Adipocyte (in vitro differentiated cells): ENCODE measurements around the gene POMT1.

Source experiments
- DNase-seq: peaks from one replicate; pipeline ENCODE4 v3.0.0-alpha.2; 2015; ENCODE audit warnings: low read depth
- H3K27me3 ChIP-seq: replicated peaks from 2 replicates; pipeline ENCODE4 v1.7.0; 2013; ENCODE audit warnings: mild to moderate bottlenecking, low read length, moderate library complexity; ENCODE audit not compliant: control insufficient read depth, insufficient read depth
- H3K36me3 ChIP-seq: 2 replicates; pipeline ENCODE4 v1.7.0; 2013; ENCODE audit warnings: low read length, mild to moderate bottlenecking, moderate library complexity; ENCODE audit not compliant: control insufficient read depth, insufficient read depth, severe bottlenecking
- H3K4me1 ChIP-seq: 2 replicates; pipeline ENCODE4 v1.7.0; 2013; ENCODE audit warnings: mild to moderate bottlenecking, low read length, moderate library complexity; ENCODE audit not compliant: control insufficient read depth, insufficient read depth
- H3K4me3 ChIP-seq: 2 replicates; pipeline ENCODE4 v1.7.0; 2013; ENCODE audit warnings: mild to moderate bottlenecking, low read length, moderate library complexity
- H3K9ac ChIP-seq: 2 replicates; pipeline ENCODE4 v1.7.0; 2013; ENCODE audit warnings: mild to moderate bottlenecking, low read length, moderate library complexity
- H3K9me3 ChIP-seq: 2 replicates; pipeline ENCODE4 v1.7.0; 2013; ENCODE audit warnings: mild to moderate bottlenecking, low read length, moderate library complexity; ENCODE audit not compliant: control insufficient read depth

POMT1 gene

DNA sequence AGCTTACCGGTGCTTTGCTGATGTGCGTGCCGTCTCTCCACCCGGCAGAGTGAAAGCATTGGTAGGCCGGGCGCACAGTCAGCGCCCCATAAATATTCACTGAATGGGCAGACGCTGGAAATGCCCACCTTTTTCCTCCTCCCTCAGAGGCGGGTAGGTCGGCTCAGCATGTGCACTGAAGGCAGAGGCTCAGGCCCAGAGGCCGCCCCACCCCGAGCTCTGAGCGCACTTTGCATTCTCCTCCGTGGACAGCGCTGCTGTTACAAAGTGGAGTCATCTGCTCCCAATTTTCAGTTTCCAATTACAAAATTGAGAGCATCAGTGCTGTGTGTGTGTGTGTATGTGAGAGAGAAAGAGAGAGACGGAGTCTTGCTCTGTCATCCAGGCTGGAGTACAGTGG is 17.8 kb downstream of the POMT1 start:
- no peak overlapping the region for H3K9ac ChIP-seq
- H3K4me3 ChIP-seq = no peak overlapping the region
- H3K9me3 ChIP-seq = no peaks in the 10 kb centered on the region
- H3K36me3 ChIP-seq = peaks cover 86% of the 10 kb centered on the region
- no peak for DNase-seq
- H3K27me3 ChIP-seq = no peaks in the 10 kb centered on the region
- no peaks in the 10 kb centered on the region for H3K4me1 ChIP-seq

DNA sequence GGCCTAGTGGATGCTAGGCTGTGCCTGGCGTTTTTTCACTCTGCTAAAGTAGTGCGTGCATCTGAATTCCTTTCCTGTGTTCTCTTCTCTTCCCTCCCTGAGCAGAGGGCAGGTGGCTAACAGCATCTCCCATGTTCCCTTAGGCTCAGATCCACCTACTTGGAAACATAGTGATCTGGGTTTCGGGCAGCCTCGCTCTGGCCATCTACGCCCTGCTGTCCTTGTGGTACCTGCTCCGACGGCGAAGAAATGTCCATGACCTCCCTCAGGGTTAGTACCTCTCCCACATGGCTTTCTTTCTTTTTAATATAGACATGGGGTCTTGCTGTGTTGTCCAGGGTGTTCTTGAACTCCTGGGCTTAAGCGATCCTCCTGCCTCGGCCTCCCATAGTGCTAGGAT is 18.5 kb downstream of the POMT1 start:
- H3K9me3 ChIP-seq = no peaks in the 10 kb centered on the region
- no peak overlapping the region for H3K9ac ChIP-seq
- no peaks in the 10 kb centered on the region for H3K4me1 ChIP-seq
- DNase-seq = no peak
- H3K27me3 ChIP-seq = no peaks in the 10 kb centered on the region
- peaks cover 85% of the 10 kb centered on the region for H3K36me3 ChIP-seq
- H3K4me3 ChIP-seq = no peak overlapping the region

DNA sequence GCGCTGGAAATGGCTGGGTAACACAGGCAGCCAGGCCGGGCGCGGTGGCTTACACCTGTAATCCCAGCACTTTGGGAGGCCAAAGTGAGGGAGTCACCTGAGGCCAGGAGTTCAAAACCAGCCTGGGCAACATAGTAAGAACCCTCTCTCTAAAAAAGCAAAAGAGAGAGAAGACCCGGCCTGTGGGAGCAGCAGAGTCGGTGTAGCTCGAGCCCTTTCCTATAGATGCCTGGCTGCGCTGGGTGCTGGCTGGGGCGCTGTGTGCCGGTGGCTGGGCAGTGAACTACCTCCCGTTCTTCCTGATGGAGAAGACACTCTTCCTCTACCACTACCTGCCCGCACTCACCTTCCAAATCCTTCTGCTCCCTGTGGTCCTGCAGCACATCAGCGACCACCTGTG is 19.1 kb downstream of the POMT1 start:
- no peak for DNase-seq
- Histone ChIP-seq H3K27me3 (no peaks in the 10 kb centered on the region), H3K4me1 (no peaks in the 10 kb centered on the region), H3K36me3 (peaks cover 85% of the 10 kb centered on the region), H3K9ac (no peak overlapping the region), H3K4me3 (no peak overlapping the region), H3K9me3 (no peaks in the 10 kb centered on the region)

DNA sequence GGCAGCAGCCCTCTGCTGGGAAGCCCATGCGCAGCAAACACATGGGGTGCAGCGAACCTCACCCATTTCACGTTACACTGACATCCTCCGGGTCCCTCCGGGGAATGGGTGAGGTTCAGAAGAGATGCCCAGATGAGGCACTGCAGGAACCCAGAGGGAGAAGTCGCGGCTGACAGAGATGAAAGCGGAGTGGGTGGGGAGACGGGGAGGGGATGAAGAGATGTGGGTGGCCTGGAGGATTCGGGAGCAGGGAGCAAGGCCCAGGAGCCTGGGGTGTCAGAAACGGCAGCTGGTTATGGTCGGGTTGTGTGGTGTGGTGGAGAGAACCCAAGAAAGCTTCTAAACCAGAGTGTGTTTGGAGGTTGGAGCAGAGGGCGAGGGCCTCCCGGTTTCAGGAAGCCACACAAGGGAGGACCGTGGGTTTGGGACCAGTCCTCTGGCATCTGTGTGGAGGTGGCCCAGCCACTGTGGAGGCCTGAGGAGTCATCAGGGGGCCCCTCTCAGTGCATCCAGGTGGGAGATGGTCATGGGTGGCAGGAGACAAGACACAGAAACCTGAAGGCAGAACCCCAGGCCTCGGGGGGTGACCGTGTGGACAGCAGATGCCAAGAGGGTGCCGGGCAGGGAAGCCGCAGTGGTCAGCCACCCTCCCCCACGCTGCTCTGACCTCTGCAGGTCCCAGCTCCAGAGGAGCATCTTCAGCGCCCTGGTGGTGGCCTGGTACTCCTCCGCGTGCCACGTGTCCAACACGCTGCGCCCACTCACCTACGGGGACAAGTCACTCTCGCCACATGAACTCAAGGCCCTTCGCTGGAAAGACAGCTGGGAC is 19.8 kb downstream of the POMT1 start:
- no peaks in the 10 kb centered on the region for H3K27me3 ChIP-seq
- H3K36me3 ChIP-seq = peaks cover 86% of the 10 kb centered on the region
- no peak overlapping the region for H3K9ac ChIP-seq
- H3K9me3 ChIP-seq = no peaks in the 10 kb centered on the region
- DNase-seq = no peak
- H3K4me1 ChIP-seq = no peaks in the 10 kb centered on the region
- H3K4me3 ChIP-seq = no peak overlapping the region

DNA sequence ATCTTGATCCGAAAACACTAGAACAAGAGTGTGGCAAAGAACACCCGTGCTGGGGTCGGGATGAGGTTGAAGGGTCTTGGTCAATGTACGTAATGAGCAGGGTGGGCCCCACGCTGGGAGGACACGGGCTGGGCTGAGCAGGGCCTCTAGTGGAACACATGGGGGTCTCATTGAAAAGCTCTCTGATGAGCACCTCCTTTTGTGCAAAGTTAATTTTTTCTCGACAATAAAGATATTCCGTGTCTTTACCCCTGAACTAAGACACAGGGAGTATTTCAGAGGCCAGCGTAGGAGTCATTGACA is 20.3 kb downstream of the POMT1 start:
- H3K9ac ChIP-seq = no peak overlapping the region
- no peaks in the 10 kb centered on the region for H3K4me1 ChIP-seq
- H3K4me3 ChIP-seq = no peak overlapping the region
- peaks cover 89% of the 10 kb centered on the region for H3K36me3 ChIP-seq
- H3K27me3 ChIP-seq = no peaks in the 10 kb centered on the region
- no peak for DNase-seq
- no peaks in the 10 kb centered on the region for H3K9me3 ChIP-seq

DNA sequence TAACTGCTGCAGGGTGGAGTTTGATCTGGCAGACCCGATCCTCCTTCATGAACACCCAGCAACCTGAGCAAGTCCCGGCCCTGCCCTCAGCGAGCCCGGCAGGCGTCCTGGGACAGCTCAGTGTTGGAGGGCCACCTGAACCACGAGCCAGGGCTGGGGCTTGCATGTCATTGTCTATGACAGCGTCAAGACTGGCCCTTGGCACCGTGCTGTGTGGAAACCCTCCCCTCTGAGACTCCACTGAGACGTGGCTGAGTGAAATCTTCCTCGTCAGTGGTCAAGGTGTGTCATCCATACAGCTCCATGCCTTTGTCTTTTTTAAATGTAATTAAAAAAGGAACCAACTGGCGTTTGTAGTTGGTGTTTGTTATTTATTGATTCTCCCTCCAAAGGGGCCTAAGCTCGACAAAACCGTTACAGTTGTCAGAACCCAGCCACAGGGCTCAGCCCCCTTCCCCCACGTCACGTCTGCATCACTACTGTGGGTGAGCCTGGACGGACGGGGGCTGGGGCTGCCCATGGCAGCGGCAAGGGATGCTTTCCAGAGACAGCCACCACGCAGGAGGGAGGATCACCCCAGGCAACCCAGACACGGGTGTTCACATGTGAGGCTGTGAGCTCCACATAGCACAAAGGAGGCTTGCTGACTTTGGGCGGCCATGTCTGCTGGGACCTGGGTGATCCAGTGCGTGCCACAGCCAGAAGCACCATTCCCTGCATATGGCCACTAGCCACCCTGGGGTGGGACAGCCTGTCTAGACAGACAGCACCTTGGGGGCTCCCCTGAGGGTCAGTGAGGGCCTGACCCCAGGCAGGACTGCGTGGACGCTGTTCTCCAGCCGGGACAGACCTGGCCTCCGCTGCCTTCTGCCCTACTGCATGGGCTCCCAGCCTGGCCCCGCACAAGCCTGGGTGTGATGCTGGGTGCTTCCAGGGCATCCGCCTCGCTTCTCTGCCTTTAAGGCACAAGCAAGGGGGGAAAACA is 21.0 kb downstream of the POMT1 start:
- no peaks in the 10 kb centered on the region for H3K4me1 ChIP-seq
- no peaks in the 10 kb centered on the region for H3K27me3 ChIP-seq
- no peak overlapping the region for H3K4me3 ChIP-seq
- H3K9me3 ChIP-seq = no peaks in the 10 kb centered on the region
- H3K36me3 ChIP-seq = peaks cover 90% of the 10 kb centered on the region
- DNase-seq = no peak
- peak overlapping the region; percentile 13 for H3K9ac ChIP-seq

DNA sequence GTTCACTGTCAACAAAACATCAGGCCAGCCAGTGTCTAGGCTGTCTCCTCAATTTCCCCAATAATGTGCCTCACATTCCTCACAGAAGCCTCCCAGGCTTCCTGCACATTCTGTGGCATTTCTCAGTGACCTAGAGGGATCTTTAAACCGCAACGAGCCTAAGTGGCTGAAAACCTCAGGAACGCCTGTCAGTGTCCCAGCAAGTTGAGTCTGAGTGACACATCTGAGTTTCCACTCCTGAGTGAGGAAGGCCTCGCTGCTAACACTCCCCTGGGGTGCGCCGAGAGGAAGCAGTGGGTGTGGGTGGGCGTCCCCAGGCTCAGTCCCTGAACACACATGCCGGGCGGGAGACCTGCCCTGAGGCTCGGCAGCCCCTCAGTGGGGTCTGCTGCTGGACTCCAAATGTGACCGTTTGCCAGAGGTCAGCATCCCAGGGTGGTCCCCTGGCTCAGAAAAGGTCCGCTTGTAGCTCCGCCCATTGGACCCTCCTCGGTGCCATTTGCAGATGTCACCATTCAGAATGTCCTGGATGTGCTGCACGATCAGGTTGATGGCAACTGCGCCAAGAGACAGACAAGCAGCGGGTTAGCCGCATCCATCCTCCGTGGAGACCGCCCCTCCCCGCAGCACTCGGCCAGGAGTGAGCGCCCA is 22.1 kb downstream of the POMT1 start:
- no peaks in the 10 kb centered on the region for H3K27me3 ChIP-seq
- no peak overlapping the region for H3K4me3 ChIP-seq
- peak; percentile 10 for DNase-seq
- H3K4me1 ChIP-seq = peaks cover 2% of the 10 kb centered on the region
- no peak overlapping the region for H3K9ac ChIP-seq
- peaks cover 82% of the 10 kb centered on the region for H3K36me3 ChIP-seq
- no peaks in the 10 kb centered on the region for H3K9me3 ChIP-seq

DNA sequence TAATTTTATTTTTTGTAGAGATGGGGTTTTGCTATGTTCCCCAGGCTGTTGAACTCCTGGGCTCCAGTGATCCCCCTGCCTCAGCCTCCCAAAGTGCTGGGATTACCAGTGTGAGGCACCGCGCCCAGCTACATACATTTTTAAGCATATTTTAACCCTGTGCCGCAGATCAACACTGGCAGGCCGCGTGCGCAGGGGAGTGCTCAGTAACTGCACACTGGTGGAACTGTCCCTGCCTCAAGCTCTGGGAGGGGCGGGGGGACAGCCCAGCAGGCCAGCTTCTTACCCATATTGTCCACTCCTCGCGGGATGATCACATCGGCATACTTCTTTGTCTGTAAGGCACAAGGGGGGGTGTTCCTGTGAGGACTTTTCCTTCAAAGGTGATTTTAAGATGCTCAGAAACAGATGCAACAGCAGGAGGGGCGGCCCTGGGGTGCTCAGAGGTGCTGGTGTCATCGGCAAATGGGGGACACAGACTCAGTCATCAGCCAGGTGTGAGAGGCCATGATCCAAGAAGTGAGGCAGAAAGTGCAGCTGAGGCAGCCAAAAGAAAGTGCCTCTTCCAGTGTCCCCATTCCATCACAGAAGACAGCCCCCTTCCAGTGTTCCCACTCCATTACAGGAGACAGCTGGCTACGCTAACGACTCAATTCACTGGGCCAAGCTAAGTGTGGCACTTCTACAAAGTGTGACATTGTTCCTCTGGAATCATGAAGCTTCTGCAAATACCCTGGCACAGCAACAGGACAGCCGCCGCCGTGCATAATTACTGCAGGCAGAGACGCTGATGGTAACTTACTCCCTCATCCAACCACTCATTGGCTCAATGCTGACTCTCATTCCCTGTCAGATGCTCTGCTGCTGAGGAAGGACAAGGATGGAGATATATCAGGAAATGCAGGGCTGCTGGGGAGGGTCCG is 23.2 kb downstream of the POMT1 start:
- Histone ChIP-seq H3K9ac (no peak overlapping the region), H3K4me3 (no peak overlapping the region), H3K27me3 (no peaks in the 10 kb centered on the region), H3K36me3 (peaks cover 71% of the 10 kb centered on the region), H3K4me1 (peaks cover 10% of the 10 kb centered on the region), H3K9me3 (no peaks in the 10 kb centered on the region)
- no peak for DNase-seq

DNA sequence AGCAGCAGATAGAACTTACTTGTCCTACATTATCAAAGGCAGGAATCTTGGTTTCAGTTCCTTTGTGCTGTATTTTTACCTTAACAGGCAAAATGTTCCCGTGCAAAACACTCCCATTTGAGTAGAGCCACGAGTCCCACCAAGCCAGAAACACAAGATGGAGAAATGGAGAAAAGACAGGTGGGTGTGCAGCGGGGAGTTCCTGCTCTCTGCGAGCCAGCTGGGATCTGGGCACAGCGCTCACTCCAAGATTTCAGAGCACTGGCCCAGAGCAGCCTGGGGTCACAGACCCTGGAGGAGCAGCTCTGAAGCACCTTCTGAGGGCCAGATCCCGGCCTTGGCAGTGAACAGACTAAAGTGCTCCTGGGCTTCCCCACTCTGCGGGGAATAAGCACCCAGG is 25.5 kb downstream of the POMT1 start:
- no peaks in the 10 kb centered on the region for H3K9me3 ChIP-seq
- peaks cover 50% of the 10 kb centered on the region for H3K36me3 ChIP-seq
- no peak overlapping the region for H3K9ac ChIP-seq
- no peak for DNase-seq
- peaks cover 10% of the 10 kb centered on the region for H3K4me1 ChIP-seq
- H3K4me3 ChIP-seq = no peak overlapping the region
- H3K27me3 ChIP-seq = no peaks in the 10 kb centered on the region

DNA sequence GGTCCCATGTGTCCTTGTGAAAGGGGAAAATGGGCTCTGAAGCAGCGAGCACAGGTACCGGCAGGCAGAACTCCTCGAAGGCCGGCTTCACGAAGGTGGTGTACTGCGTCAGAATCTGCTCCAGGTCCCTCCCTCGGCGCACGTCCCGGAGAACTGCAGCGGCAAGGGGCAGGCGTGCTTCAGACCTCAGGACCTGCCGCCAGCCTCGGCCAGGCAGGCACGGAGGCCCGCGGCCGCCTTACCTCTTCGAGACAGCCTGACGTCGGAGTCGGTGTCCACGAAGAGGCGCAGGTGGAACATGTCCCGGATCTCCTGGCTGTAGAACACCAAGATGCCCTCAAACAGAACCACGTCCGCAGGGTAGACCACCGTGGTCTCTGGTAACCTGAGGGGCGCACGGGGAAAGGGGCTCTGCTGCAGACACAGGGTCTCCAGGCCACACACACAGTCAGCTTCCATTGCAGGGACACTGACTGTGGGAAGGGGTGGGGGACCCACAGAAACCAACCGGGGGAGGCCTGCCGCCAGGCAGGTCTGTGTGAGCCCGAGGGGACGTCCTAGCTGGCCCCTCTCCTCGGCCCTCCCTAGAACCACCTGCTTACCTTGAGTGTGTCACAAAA is 26.3 kb downstream of the POMT1 start:
- H3K27me3 ChIP-seq = no peaks in the 10 kb centered on the region
- DNase-seq = no peak
- H3K9ac ChIP-seq = no peak overlapping the region
- H3K4me1 ChIP-seq = peaks cover 10% of the 10 kb centered on the region
- H3K36me3 ChIP-seq = peaks cover 42% of the 10 kb centered on the region
- no peaks in the 10 kb centered on the region for H3K9me3 ChIP-seq
- no peak overlapping the region for H3K4me3 ChIP-seq
